SK-N-SH (cell line): ENCODE measurements around the gene HOXB9.

Experiments used
- RCOR1 ChIP-seq: fragments of 150-350 bp; IDR thresholded peaks from 2 replicates; pipeline ENCODE4 v1.6.1; 2017; ENCODE audit warnings: antibody characterized with exemption, low read length
- RFX5 ChIP-seq: IDR thresholded peaks from 2 replicates; pipeline ENCODE4 v1.6.1; 2012; ENCODE audit warnings: mild to moderate bottlenecking, improper control_type of control experiment, low read length

DNA sequence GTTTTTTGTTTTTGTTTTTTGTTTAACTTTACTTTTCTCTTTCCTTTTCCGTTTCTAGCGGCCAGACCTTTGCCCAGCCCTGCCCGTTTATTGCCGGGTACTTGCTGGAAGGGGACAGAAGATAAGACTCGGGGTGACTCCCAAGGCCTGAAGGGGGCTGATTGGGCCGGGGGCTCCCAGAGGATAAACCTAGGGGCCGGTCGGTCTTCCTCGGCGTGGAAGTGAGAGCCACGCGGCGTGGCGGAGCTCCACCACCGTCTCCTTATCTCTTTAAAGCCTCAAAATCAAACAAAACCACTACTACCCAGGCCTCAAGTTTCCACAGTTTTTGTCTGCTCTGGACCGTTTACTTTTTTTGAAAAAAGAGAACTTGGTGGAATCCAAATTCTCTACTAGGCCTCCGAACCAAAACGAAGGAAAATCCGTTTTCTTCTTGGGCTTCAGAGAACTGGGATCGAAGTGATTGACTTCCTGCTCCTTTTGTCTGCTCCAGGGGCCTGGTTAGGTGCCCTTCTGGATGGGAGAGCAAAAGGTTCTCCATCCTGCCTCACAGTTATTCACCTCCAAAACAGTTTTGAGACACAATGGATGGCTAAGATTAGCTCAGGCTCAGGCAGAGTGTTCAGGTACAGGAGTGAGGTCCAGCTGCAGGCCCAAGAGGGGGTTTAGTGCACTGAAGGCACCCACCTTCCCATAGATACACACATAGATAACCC, 8.5 kb upstream of the HOXB9 start:
- TF ChIP-seq RCOR1 (no peak), RFX5 (no peak)
